PC-9 (cell line): ENCODE data around the gene TLCD3B.

Experiments used
- EZH2 ChIP-seq: fragments of 200-600 bp; sonication (generic); IDR thresholded peaks from 2 replicates; pipeline ENCODE4 v1.8.0; 2017; ENCODE audit warnings: antibody characterized with exemption, low read depth
- TF ChIP-seq, protein P1 (sequence below): fragments of 200-600 bp; sonication (generic); conservative IDR thresholded peaks from 2 replicates; pipeline ENCODE4 v1.6.1; 2017; ENCODE audit warnings: mixed run types, antibody characterized with exemption, mild to moderate bottlenecking, moderate library complexity

DNA sequence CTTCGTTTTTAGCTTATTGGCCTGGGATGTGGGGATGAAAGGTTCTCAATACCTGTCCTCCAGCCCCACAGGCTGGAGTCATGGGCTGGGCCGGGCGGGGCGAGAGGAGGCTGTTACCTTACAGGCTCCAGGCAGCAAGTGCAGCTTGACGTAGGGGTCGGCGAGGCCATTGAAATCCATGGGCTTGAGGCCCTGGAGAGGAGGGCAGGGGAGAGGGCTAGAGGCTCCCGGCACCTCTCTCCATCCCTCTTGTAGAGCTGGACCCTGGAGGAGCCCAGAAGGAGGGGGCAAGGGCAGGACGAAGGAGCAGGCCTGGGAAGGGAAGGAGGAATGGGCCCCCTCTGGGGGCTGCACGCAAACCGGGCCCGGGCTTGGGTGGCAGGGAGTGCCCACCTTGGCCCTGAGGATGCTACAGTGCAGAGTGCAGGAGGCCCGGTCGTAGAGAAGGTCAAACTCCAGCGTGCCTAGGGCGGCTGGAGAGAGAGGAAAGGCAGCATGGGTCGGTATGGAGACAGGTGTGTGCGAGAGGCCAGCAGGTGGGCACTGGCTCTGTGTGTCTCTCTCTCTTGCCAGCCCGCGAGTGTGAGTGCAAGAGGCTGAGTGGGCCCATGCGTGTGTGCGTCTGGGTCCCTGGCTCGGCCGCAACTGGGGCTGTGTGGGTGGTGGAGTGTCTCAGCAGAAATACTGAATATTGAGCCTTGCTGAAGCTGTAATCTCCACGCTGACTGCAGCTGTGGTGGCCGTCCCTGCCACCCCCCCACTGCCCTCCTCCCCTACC, 21.8 kb downstream of the TLCD3B start:
- TF ChIP-seq, protein P1, sequence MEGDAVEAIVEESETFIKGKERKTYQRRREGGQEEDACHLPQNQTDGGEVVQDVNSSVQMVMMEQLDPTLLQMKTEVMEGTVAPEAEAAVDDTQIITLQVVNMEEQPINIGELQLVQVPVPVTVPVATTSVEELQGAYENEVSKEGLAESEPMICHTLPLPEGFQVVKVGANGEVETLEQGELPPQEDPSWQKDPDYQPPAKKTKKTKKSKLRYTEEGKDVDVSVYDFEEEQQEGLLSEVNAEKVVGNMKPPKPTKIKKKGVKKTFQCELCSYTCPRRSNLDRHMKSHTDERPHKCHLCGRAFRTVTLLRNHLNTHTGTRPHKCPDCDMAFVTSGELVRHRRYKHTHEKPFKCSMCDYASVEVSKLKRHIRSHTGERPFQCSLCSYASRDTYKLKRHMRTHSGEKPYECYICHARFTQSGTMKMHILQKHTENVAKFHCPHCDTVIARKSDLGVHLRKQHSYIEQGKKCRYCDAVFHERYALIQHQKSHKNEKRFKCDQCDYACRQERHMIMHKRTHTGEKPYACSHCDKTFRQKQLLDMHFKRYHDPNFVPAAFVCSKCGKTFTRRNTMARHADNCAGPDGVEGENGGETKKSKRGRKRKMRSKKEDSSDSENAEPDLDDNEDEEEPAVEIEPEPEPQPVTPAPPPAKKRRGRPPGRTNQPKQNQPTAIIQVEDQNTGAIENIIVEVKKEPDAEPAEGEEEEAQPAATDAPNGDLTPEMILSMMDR = no peak
- no peak for TF ChIP-seq EZH2
